Activated naive CD4-positive, alpha-beta T cell treated with anti-CD3 and anti-CD28 coated beads, Interleukin-2, amount 50 U/mL, for 16 hours (primary cell): ENCODE data around the gene CD80.

Source experiments
- DNase-seq: peaks from one replicate; pipeline ENCODE4 v3.0.0-alpha.2; 2020

Gene CD80

DNA sequence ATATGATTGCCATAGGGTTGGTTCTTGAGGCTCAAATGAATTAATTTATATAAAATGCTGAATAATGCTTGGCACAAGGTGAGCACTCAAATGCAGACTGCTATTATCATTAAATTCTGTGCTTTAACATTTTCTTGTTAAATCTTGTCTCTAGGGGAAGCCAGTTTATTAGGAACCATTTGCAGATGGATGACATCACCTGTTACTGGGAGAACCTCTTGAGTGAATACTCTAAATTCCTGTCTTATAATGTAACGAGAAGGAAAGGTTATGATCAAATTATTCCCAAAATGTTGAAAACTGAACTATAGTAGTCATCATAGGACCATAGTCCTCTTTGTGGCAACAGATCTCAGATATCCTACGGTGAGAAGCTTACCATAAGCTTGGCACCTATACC, 67.3 kb downstream of the CD80 start:
- DNase-seq, result no peak

DNA sequence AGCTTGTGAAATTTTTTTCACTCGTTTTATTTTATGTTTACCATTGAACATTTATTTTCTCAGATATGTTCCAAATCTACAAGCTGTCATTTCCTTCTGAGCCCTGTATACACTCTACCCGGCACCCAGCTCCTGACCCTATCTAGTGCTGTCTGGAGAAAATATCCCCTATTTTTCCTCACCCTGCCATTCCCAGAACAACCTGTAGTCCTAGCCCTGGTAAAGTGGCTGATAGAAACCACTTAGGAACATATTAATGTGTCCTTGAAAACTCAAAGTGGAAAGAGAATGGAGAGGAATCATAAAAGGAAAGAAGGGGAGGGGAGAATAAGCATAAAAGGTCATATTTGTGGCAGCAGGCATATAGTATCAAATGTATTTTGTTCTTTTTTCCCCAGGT, 69.3 kb downstream of the CD80 start:
- DNase-seq, result no peak

- DNase-seq, result no peak
Observed at GRCh38 chr3:119485563-119485962, 73.9 kb downstream of the CD80 start.

DNA sequence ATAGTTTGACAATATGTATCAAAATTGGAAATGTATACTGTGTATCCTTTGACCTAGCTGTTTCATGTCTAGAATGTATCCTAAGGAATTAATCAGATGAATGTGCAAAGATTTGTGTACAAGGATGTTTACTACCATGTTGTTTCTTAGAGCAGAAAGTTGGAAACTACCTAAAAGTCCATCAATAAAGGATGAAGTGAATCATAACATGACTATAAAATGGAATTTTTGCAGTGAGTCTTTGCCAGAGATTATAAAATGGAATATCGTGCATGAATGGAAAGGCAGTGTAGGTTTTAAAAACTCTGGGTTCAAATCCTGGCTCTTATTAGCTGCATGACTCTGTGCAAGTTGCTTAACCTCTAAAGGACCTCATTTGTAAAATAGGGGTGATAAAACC, 76.3 kb downstream of the CD80 start:
- DNase-seq, result no peak

DNA sequence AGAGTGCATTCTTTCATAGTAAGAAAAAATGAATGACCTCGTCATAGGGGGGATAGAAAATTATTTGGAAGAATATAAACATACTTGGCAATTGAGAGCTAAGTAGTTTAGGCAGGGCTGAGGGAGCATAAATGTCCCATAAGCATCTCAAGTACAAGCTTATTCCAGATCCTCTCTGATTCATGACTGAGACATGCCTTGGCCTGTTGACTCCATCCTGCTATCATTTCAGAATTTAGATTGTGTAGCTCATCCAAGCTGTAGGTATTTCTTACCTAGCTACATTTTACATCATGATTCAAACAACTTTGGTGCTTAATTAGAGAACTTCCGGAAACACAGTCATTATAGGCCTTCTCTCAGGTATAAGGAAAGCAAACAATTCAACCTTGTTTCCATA, 78.3 kb downstream of the CD80 start:
- no peak for DNase-seq
